Activated T-cell treated with anti-CD3 and anti-CD28 coated beads, Interleukin-2, amount 50 U/mL, for 72 hours (primary cell): ENCODE results near the gene UQCRH. TPM values are rescaled to one million over a fixed set of nuclear protein-coding genes. Genes with fewer than 3 reads are reported as not detected.

ENCODE experiments used
- ATAC-seq, 2 donors: fragments of 150-1000 bp; cut with Tn5 transposase; replicated peaks in 1 of 2; 2 replicates each; pipeline ENCODE4 v1.10.0; 2021; ENCODE audit warnings: moderate library complexity in 2 of 2, mild to moderate bottlenecking in 1 of 2
- DNase-seq, 2 donors: peaks; one replicate each; pipeline ENCODE4 v3.0.0; 2021 to 2022; ENCODE audit warnings: mixed read lengths in 1 of 2
- H3K27ac Mint-ChIP-seq: one replicate; pipeline ENCODE4 v1.8.0; 2022; ENCODE audit warnings: mild to moderate bottlenecking, moderate library complexity, mixed read lengths
- H3K27me3 Mint-ChIP-seq: one replicate; pipeline ENCODE4 v1.8.0; 2022; ENCODE audit warnings: low read depth, mixed read lengths
- H3K36me3 Mint-ChIP-seq, 2 donors: one replicate each; pipeline ENCODE4 v1.8.0; 2022; ENCODE audit warnings: mixed read lengths in 2 of 2, mild to moderate bottlenecking in 1 of 2; ENCODE audit not compliant: insufficient read depth in 2 of 2
- H3K4me1 Mint-ChIP-seq: one replicate; pipeline ENCODE4 v1.8.0; 2022; ENCODE audit warnings: low read depth, mixed read lengths
- H3K4me3 Mint-ChIP-seq, 2 donors: one replicate each; pipeline ENCODE4 v1.8.0; 2022; ENCODE audit warnings: mild to moderate bottlenecking in 2 of 2, mixed read lengths in 2 of 2, moderate library complexity in 2 of 2
- H3K9me3 Mint-ChIP-seq, 2 donors: one replicate each; pipeline ENCODE4 v1.8.0; 2022; ENCODE audit warnings: mixed read lengths in 2 of 2
- total RNA-seq, 2 donors: library from RNA; stranded (reverse); gene quantifications; one replicate each; pipeline ENCODE4 v1.2.3, GENCODE V29; 2022

Gene UQCRH
- total RNA-seq, 2 donors from 2014 or later: 287 to 303 TPM

- DNase-seq (no peak), ATAC-seq (no peak)
- H3K27me3 Mint-ChIP-seq: no peaks in the 10 kb centered on the region
- peaks cover 46% of the 10 kb centered on the region for H3K4me1 Mint-ChIP-seq
- H3K4me3 Mint-ChIP-seq: no peak overlapping the region
- peak overlapping the region; percentile 73 for H3K27ac Mint-ChIP-seq
- H3K9me3 Mint-ChIP-seq: no peaks in the 10 kb centered on the region
- H3K36me3 Mint-ChIP-seq: peaks cover 11 to 30% of the 10 kb centered on the region in 2 donors
Observed at GRCh38 chr1:46284597-46285564, 18.6 kb upstream of the UQCRH start.

DNA sequence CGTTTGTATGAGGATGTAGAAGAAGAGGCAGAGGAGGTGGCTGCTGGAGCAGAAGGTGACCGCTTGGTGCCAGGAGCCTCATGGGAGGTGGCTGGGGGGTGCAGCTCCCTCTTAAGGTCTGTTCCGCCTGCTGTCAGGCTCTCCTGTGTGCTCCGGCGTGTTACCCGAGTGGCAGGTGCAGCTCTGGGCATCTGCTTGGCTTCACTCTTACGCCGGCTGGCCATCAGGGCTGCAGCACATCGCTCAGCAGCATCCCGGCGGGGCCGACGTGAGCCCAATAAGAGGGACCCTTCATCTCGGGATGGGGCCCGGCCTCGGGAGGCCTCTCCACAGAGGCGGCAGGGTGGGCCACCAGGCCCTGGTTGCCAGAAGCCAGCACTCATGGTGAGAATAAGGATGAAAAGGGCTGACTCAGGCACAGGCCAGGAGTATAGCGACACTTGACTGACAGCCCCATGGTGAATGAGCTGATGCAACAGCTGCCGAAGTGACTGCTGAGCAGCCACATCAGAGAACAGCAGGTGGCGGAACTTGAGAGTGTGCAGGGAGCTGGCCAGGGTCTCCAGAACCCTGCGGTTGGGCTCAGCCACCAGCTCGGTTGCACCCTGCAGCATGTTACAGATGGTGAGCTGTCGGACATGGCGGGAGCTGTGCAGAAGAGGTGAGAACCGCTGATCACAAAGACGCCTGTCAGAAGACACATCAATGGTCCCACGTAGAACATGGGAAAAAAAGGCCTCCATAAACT, 17.6 kb upstream of the UQCRH start:
- Mint-ChIP-seq H3K27me3 (no peaks in the 10 kb centered on the region), H3K9me3 (no peaks in the 10 kb centered on the region), H3K36me3 (peaks cover 10 to 30% of the 10 kb centered on the region in 2 donors), H3K4me1 (peaks cover 46% of the 10 kb centered on the region), H3K27ac (peak overlapping the region; percentile 73), H3K4me3 (peak overlapping the region; percentile 13 to 52)
- ATAC-seq (peak; percentile 87 to 94), DNase-seq (peak; percentile 72 to 81)

DNA sequence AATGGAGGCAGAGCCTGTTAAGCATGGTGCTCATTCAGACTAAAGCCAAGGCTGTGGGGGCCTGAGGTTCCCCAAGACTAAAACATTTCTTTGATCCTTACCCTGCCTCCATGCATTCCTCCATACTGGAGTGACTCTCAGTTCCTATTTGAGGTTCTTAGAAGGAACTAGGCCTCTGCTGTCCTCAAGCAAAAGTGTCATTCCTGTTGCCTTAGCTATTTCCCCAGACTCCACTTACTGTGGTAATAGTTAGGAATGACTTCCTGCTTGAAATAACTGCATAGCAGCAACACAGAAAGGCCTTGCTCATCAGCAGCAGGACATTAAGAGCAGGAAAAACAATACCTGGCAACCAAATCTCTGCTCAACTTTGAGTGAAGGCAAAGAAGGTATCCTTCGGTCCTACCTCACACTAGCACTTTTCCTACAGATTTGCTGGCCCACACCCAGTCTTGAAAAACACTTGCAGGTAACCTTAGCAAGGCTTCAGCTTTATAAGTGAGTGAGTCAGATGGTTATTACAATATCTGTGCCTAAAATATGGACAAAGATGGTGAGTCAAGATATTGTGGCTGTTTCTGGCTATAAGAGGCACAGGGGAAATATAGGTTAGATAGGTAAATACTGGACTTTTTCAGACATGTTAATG, 14.9 kb upstream of the UQCRH start:
- no peaks in the 10 kb centered on the region for H3K27me3 Mint-ChIP-seq
- ATAC-seq (peak; percentile 6 to 20), DNase-seq (no peak)
- no peak overlapping the region for H3K4me3 Mint-ChIP-seq
- H3K27ac Mint-ChIP-seq: peak overlapping the region; percentile 44
- H3K4me1 Mint-ChIP-seq: peaks cover 46% of the 10 kb centered on the region
- H3K36me3 Mint-ChIP-seq: peaks cover 6 to 18% of the 10 kb centered on the region in 2 donors
- H3K9me3 Mint-ChIP-seq: no peaks in the 10 kb centered on the region

GRCh38 chr1:46289134-46289494, 14.4 kb upstream of the UQCRH start:
- H3K36me3 Mint-ChIP-seq: peaks cover 6 to 18% of the 10 kb centered on the region in 2 donors
- no peaks in the 10 kb centered on the region for H3K27me3 Mint-ChIP-seq
- H3K27ac Mint-ChIP-seq: peak overlapping the region; percentile 26
- ATAC-seq (peak; percentile 42 to 64), DNase-seq (no peak)
- no peaks in the 10 kb centered on the region for H3K9me3 Mint-ChIP-seq
- peaks cover 46% of the 10 kb centered on the region for H3K4me1 Mint-ChIP-seq
- H3K4me3 Mint-ChIP-seq: no peak overlapping the region

- Mint-ChIP-seq H3K4me3 (no peak overlapping the region), H3K36me3 (peaks cover 5 to 15% of the 10 kb centered on the region in 2 donors), H3K9me3 (no peaks in the 10 kb centered on the region), H3K27ac (peak overlapping the region; percentile 24), H3K4me1 (peaks cover 45% of the 10 kb centered on the region), H3K27me3 (no peaks in the 10 kb centered on the region)
- DNase-seq (no peak), ATAC-seq (no peak)
Observed at GRCh38 chr1:46289976-46290375, 13.5 kb upstream of the UQCRH start.

DNA sequence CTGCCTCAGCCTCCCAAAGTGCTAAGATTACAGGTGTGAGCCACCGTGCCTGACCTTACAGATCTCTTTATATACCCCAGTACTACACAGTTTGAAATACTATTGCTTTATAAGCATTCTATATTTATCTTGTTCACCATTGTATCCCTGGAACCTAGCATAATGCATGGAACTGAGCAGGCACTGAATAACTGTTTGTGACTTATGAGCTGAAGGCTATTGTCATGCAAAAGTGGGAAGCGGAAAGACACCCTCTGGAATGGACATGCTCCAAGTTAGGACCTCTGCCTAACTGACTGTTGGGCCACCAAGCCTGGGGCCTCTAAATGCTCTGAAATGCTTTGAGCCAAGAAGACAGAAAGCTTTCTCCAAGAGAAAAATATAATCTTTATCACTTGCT, 8.2 kb upstream of the UQCRH start:
- Mint-ChIP-seq H3K4me3 (no peak overlapping the region), H3K27me3 (no peaks in the 10 kb centered on the region), H3K4me1 (peaks cover 2% of the 10 kb centered on the region), H3K36me3 (peaks cover 0 to 18% of the 10 kb centered on the region in 2 donors), H3K27ac (no peak overlapping the region), H3K9me3 (no peaks in the 10 kb centered on the region)
- no peak for DNase-seq
- no peak for ATAC-seq

DNA sequence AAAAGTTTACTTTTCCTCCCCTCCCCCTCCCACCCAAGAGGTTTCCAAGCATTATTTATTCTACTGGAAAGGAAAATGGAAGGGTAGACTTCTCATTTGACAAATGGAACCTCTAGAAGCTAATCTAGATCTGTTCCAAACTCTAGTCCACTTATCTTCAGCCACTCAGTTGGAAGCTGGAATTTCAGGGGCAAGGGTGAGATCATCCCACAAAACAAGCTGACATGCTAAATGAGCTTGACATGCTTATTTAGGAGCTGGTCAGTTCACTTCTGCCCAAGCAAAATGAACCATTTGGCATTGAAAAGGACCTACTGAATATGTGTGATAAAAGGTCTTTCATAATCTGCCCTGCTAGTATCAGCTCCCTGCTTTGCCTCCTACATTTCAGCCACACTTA, 5.1 kb upstream of the UQCRH start:
- Mint-ChIP-seq H3K4me3 (no peak overlapping the region), H3K36me3 (peaks cover 2 to 18% of the 10 kb centered on the region in 2 donors), H3K9me3 (no peaks in the 10 kb centered on the region), H3K27me3 (no peaks in the 10 kb centered on the region), H3K27ac (no peak overlapping the region), H3K4me1 (peaks cover 16% of the 10 kb centered on the region)
- DNase-seq (no peak), ATAC-seq (no peak)

- Mint-ChIP-seq H3K27me3 (no peaks in the 10 kb centered on the region), H3K27ac (peak overlapping the region; percentile 99), H3K4me1 (peaks cover 36% of the 10 kb centered on the region), H3K4me3 (peak overlapping the region; percentile 90 to 92), H3K36me3 (peaks cover 5 to 22% of the 10 kb centered on the region in 2 donors), H3K9me3 (no peaks in the 10 kb centered on the region)
- DNase-seq (no peak), ATAC-seq (no peak)
Observed at GRCh38 chr1:46300673-46301405, 2.7 kb upstream of the UQCRH start.

GRCh38 chr1:46301406-46301807, 2.1 kb upstream of the UQCRH start:
- no peak for ATAC-seq
- no peak for DNase-seq
- peaks cover 42% of the 10 kb centered on the region for H3K4me1 Mint-ChIP-seq
- no peaks in the 10 kb centered on the region for H3K27me3 Mint-ChIP-seq
- peak overlapping the region; percentile 99 for H3K27ac Mint-ChIP-seq
- H3K4me3 Mint-ChIP-seq: peak overlapping the region; percentile 90 to 92
- H3K9me3 Mint-ChIP-seq: no peaks in the 10 kb centered on the region
- peaks cover 5 to 20% of the 10 kb centered on the region in 2 donors for H3K36me3 Mint-ChIP-seq

DNA sequence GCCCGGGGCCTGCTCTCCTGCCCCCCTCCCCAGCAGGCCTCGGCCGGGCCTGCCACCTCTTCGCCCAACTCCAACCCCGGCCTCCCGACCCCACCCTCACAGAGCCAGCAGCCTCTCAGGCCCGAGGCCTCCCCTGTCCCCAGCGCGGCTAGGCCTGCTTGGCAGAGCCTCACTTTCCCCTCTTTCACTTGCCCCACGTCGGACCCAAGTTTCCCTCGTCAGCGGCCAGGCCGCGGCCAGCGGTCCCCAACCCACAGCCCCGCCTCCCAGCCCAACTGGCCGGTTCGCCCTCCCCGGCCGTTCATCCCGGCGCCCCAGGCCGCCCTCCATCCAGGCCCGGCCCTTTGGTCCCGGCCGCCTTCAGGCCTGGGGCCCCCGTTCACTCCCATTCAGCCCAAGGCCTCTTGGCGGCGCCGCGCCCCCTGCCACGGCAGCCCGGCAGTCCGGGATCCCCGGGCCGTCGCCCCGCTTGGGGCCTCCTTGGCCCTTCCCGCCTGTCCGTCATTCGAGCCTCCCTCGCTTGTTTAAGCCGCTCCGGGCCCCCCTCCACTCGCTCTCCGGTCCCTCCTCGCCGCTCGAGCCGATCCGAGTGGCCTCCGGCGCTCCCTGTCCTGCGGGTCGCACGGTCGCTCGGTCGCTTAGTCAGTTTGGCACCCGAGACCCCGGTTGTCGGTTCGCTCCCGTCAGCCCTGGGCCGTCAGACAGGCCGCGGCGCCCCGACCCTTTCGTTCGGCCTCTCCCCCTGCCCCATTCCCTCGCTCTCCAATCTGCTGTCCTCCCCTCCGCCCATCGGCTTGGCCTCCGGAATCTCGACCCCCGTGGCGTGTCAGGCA, 1.5 kb upstream of the UQCRH start:
- Mint-ChIP-seq H3K27me3 (no peaks in the 10 kb centered on the region), H3K4me1 (peaks cover 48% of the 10 kb centered on the region), H3K4me3 (peak overlapping the region; percentile 90 to 92), H3K36me3 (peaks cover 5 to 19% of the 10 kb centered on the region in 2 donors), H3K9me3 (no peaks in the 10 kb centered on the region), H3K27ac (peak overlapping the region; percentile 99)
- ATAC-seq: peak; percentile 29 to 37
- DNase-seq: peak; percentile 69 to 73

GRCh38 chr1:46302641-46303037, 859 bp upstream of the UQCRH start:
- ATAC-seq (peak; percentile 4 to 12), DNase-seq (peak; percentile 35 to 48)
- Mint-ChIP-seq H3K4me3 (peak overlapping the region; percentile 90 to 92), H3K36me3 (peaks cover 5 to 16% of the 10 kb centered on the region in 2 donors), H3K27me3 (no peaks in the 10 kb centered on the region), H3K4me1 (peaks cover 54% of the 10 kb centered on the region), H3K9me3 (no peaks in the 10 kb centered on the region), H3K27ac (peak overlapping the region; percentile 99)
